OCI-LY7 (cell line): ENCODE data around the gene PIGBOS1. TPM values are rescaled to one million over a fixed set of nuclear protein-coding genes. Genes with fewer than 3 reads are reported as not detected.

Experiments used
- BruUV-seq: library from RNA; stranded (reverse); fragments of 400-500 nt; replicated peaks from 2 replicates; lab custom pipeline; 2021; lab: Mats Ljungman, UMichigan
- CTCF ChIA-PET: fragments of 300-600 bp; sonication (Branson Sonifier 250); formaldehyde crosslinking; loops from one replicate; lab custom pipeline; 2022; ENCODE audit warnings: antibody characterized with exemption; ENCODE audit not compliant: unreplicated experiment; lab: Charles Lee
- POLR2A ChIA-PET: fragments of 300-600 bp; sonication (Branson Sonifier 250); formaldehyde crosslinking; loops from one replicate; lab custom pipeline; 2022; ENCODE audit warnings: antibody characterized with exemption; lab: Charles Lee
- DNase-seq: peaks from one replicate; pipeline ENCODE4 v3.0.0-alpha.2; 2015; ENCODE audit warnings: low spot score
- H2AFZ ChIP-seq: fragments of 200-600 bp; sonication (generic), shearing (Covaris generic); 2 replicates; pipeline ENCODE4 v1.6.1; 2014; ENCODE audit warnings: mild to moderate bottlenecking, antibody characterized with exemption, low read length, moderate library complexity
- H3K27ac ChIP-seq: fragments of 200-600 bp; sonication (generic); 2 replicates; pipeline ENCODE4 v1.5.1; 2014; ENCODE audit warnings: mixed run types, low read depth, mild to moderate bottlenecking, moderate library complexity, low read length, inconsistent platforms; ENCODE audit not compliant: poor library complexity, severe bottlenecking
- H3K36me3 ChIP-seq: fragments of 200-600 bp; sonication (generic); 2 replicates; pipeline ENCODE4 v1.6.1; 2014; ENCODE audit warnings: mild to moderate bottlenecking, antibody characterized with exemption, low read length, moderate library complexity, mixed read lengths; ENCODE audit not compliant: insufficient read depth
- H3K4me1 ChIP-seq: fragments of 200-600 bp; sonication (generic); 2 replicates; pipeline ENCODE4 v1.5.1; 2014; ENCODE audit warnings: mild to moderate bottlenecking, low read length; ENCODE audit not compliant: insufficient read depth, poor library complexity, severe bottlenecking
- H3K4me2 ChIP-seq: fragments of 200-600 bp; sonication (generic); 2 replicates; pipeline ENCODE4 v1.6.1; 2014; ENCODE audit warnings: mild to moderate bottlenecking, low read length
- H3K4me3 ChIP-seq: fragments of 200-600 bp; sonication (generic); 2 replicates; pipeline ENCODE4 v1.5.1; 2014; ENCODE audit warnings: mild to moderate bottlenecking, low read depth, low read length; ENCODE audit not compliant: poor library complexity, severe bottlenecking
- H3K79me2 ChIP-seq: fragments of 200-600 bp; sonication (generic); 2 replicates; pipeline ENCODE4 v1.6.1; 2016; ENCODE audit warnings: low read depth, mild to moderate bottlenecking, low read length, moderate library complexity, mixed read lengths; ENCODE audit not compliant: insufficient read depth
- H3K9me2 ChIP-seq: fragments of 200-600 bp; sonication (generic); 2 replicates; pipeline ENCODE4 v1.6.1; 2016; ENCODE audit warnings: mild to moderate bottlenecking, low read length, mixed read lengths; ENCODE audit not compliant: insufficient read depth
- H3K9me3 ChIP-seq: fragments of 200-600 bp; sonication (generic); 2 replicates; pipeline ENCODE4 v1.6.1; 2014; ENCODE audit warnings: mild to moderate bottlenecking, mixed run types, low read length, mixed read lengths
- H4K20me1 ChIP-seq: fragments of 200-600 bp; sonication (generic); 2 replicates; pipeline ENCODE4 v1.6.1; 2014; ENCODE audit warnings: mild to moderate bottlenecking, antibody characterized with exemption, low read length, moderate library complexity, mixed read lengths; ENCODE audit not compliant: insufficient read depth
- CTCF ChIP-seq: fragments of 200-600 bp; sonication (generic); conservative IDR thresholded peaks from 2 replicates; pipeline ENCODE4 v1.5.1; 2014; ENCODE audit warnings: mild to moderate bottlenecking, antibody characterized with exemption, low read length, moderate library complexity, mixed read lengths
- EZH2phosphoT487 ChIP-seq: fragments of 200-600 bp; sonication (generic); IDR thresholded peaks from 2 replicates; pipeline ENCODE4 v1.6.1; 2018; ENCODE audit warnings: low read depth, borderline replicate concordance, mild to moderate bottlenecking, mixed run types, antibody characterized with exemption, low read length, moderate library complexity, mixed read lengths
- intact Hi-C: fragments of 100-400 bp; cut with micrococcal nuclease; formaldehyde crosslinking; loops from one replicate; pipeline ENCODE4 v1.10.0; 2022; ENCODE audit not compliant: unreplicated experiment
- total RNA-seq, 2 experiments: library from RNA; depleted of rRNA in 1 of 2; stranded (reverse); fragments of >200 nt in 1 of 2; shearing (Covaris generic) in 1 of 2; gene quantifications; 2 replicates each; pipeline ENCODE4 v1.2.3, GENCODE V29; 2014 to 2022

Gene PIGBOS1
- total RNA-seq, 2 experiments from 2014 or later, result 10.4 to 14.8 TPM

GRCh38 chr15:55358471-55358870 lies 39.5 kb upstream of the PIGBOS1 start:
- Histone ChIP-seq H3K4me3 (no peak overlapping the region), H3K9me3 (no peaks in the 10 kb centered on the region), H3K36me3 (peaks cover 24% of the 10 kb centered on the region; the same call in 1 of the 2 replicates), H4K20me1 (no peaks in the 10 kb centered on the region), H3K9me2 (no peaks in the 10 kb centered on the region), H3K27ac (no peak overlapping the region), H2AFZ (no peak overlapping the region), H3K79me2 (no peaks in the 10 kb centered on the region), H3K4me1 (no peaks in the 10 kb centered on the region), H3K4me2 (no peak overlapping the region)
- intact Hi-C loops, result loop anchor here (5.0 kb wide), 1 partner anchor 79 kb away; no protein-coding TSS in a partner anchor
- CTCF ChIA-PET, result no interaction called here
- BruUV-seq, result no TSS peak
- TF ChIP-seq EZH2phosphoT487 (no peak), CTCF (no peak)
- DNase-seq, result no peak
- POLR2A ChIA-PET, result interaction anchor here (0.7 to 1.8 kb wide), 5 partner anchors 8 to 497 kb away, joined by 3 to 9 read pairs (median 4); partner anchors contain the start of genes CCPG1 and PIERCE2

GRCh38 chr15:55357774-55358173 lies 38.9 kb upstream of the PIGBOS1 start:
- TF ChIP-seq CTCF, result no peak
- TF ChIP-seq EZH2phosphoT487, result no peak
- POLR2A ChIA-PET, result interaction anchor here (1.8 kb wide), 1 partner anchor 13 kb away, joined by 9 read pairs; no protein-coding TSS in a partner anchor
- H2AFZ ChIP-seq, result no peak overlapping the region
- H3K9me2 ChIP-seq, result no peaks in the 10 kb centered on the region
- intact Hi-C loops, result loop anchor here (5.0 kb wide), 1 partner anchor 80 kb away; no protein-coding TSS in a partner anchor
- no peaks in the 10 kb centered on the region for H4K20me1 ChIP-seq
- peaks cover 24% of the 10 kb centered on the region; the same call in 1 of the 2 replicates for H3K36me3 ChIP-seq
- CTCF ChIA-PET, result no interaction called here
- no peak overlapping the region for H3K27ac ChIP-seq
- no peaks in the 10 kb centered on the region for H3K9me3 ChIP-seq
- no peak overlapping the region for H3K4me2 ChIP-seq
- H3K4me1 ChIP-seq, result no peaks in the 10 kb centered on the region
- no peak for DNase-seq
- no peaks in the 10 kb centered on the region for H3K79me2 ChIP-seq
- BruUV-seq, result no TSS peak
- no peak overlapping the region for H3K4me3 ChIP-seq

GRCh38 chr15:55356985-55357585 lies 38.2 kb upstream of the PIGBOS1 start:
- no peaks in the 10 kb centered on the region for H3K4me1 ChIP-seq
- TF ChIP-seq EZH2phosphoT487 (no peak), CTCF (no peak)
- peaks cover 27% of the 10 kb centered on the region; the same call in 1 of the 2 replicates for H3K36me3 ChIP-seq
- no peak for DNase-seq
- no TSS peak for BruUV-seq
- H4K20me1 ChIP-seq, result no peaks in the 10 kb centered on the region
- no peak overlapping the region for H3K27ac ChIP-seq
- H3K9me2 ChIP-seq, result no peaks in the 10 kb centered on the region
- H2AFZ ChIP-seq, result no peak overlapping the region
- intact Hi-C loops, result loop anchor here (5.0 kb wide), 1 partner anchor 80 kb away; no protein-coding TSS in a partner anchor
- no peak overlapping the region for H3K4me2 ChIP-seq
- H3K4me3 ChIP-seq, result no peak overlapping the region
- no peaks in the 10 kb centered on the region for H3K9me3 ChIP-seq
- CTCF ChIA-PET, result no interaction called here
- POLR2A ChIA-PET, result no interaction called here
- H3K79me2 ChIP-seq, result no peaks in the 10 kb centered on the region
